ENCODE data around the gene CETN1.
A peak's percentile ranks its signal among the peaks of the same experiment; 100 is the strongest.

The CETN1 gene

GRCh38 chr18:580154-580553 is at the start of gene CETN1:
Gene CETN1, plus strand, starts transcription at chr18:580380. Its CDS starts 29 bp downstream, at chr18:580409.
- H3K9me3 ChIP-seq (ENCODE audit: control insufficient read depth, insufficient read depth, low read depth, low read length), result no peaks in the 10 kb centered on the region
- POLR2A ChIA-PET, result no interaction called here
- H3K4me3 ChIP-seq (ENCODE audit: low read depth, low read length), result no peak within 1 kb of the TSS
- no peak within 1 kb of the TSS for H3K27ac ChIP-seq (ENCODE audit: extremely low read depth, low read depth, low read length)
- H3K4me1 ChIP-seq (ENCODE audit: control insufficient read depth, insufficient read depth, low read length), result no peaks in the 10 kb centered on the region
- CTCF ChIA-PET, result interaction anchor here (0.6 to 0.7 kb wide), 2 partner anchors 65 to 248 kb away, joined by 3 read pairs; no protein-coding TSS in a partner anchor
- TF ChIP-seq SCRT1 (tag by site-specific recombination; IDR thresholded peaks at IDR 0.05; ENCODE audit: borderline replicate concordance) (no peak), ZIC2 (tag by site-specific recombination; IDR thresholded peaks at IDR 0.05) (no peak)
- no peaks in the 10 kb centered on the region for H3K36me3 ChIP-seq (ENCODE audit: control insufficient read depth in 2 of 2, insufficient read depth in 1 of 2, low read length in 2 of 2)

- no peaks in the 10 kb centered on the region for H3K4me1 ChIP-seq (ENCODE audit: control insufficient read depth, insufficient read depth, low read length)
- no peaks in the 10 kb centered on the region for H3K36me3 ChIP-seq (ENCODE audit: control insufficient read depth in 2 of 2, insufficient read depth in 1 of 2, low read length in 2 of 2)
- no peak overlapping the region for H3K27ac ChIP-seq (ENCODE audit: extremely low read depth, low read depth, low read length)
- H3K4me3 ChIP-seq (ENCODE audit: low read depth, low read length), result no peak overlapping the region
- CTCF ChIA-PET, result no interaction called here
- TF ChIP-seq ZBTB7A (tag by site-specific recombination; IDR thresholded peaks at IDR 0.05; ENCODE audit: low read depth) (no peak), KLF1 (tag by site-specific recombination; IDR thresholded peaks at IDR 0.05) (peak; percentile 81), ZNF692 (tag by site-specific recombination; IDR thresholded peaks at IDR 0.05) (no peak), ZNF302 (tag by site-specific recombination; IDR thresholded peaks at IDR 0.05; ENCODE audit: low read depth) (no peak), ZNF658 (tag by site-specific recombination; IDR thresholded peaks at IDR 0.05) (no peak), ZNF391 (tag by site-specific recombination; IDR thresholded peaks at IDR 0.05; ENCODE audit: borderline replicate concordance, low read depth) (no peak), ZNF639 (tag by site-specific recombination; IDR thresholded peaks at IDR 0.05) (no peak), ZNF501 (tag by site-specific recombination; IDR thresholded peaks at IDR 0.05) (no peak)
- POLR2A ChIA-PET, result no interaction called here
- no peaks in the 10 kb centered on the region for H3K9me3 ChIP-seq (ENCODE audit: control insufficient read depth, insufficient read depth, low read depth, low read length)
Measured at GRCh38 chr18:532018-532417, 48.2 kb upstream of the CETN1 start.

GRCh38 chr18:532632-533031 is 47.5 kb upstream of the CETN1 start:
- H3K27ac ChIP-seq (ENCODE audit: extremely low read depth, low read depth, low read length), result no peak overlapping the region
- CTCF ChIA-PET, result no interaction called here
- no peaks in the 10 kb centered on the region for H3K9me3 ChIP-seq (ENCODE audit: control insufficient read depth, insufficient read depth, low read depth, low read length)
- no peaks in the 10 kb centered on the region for H3K36me3 ChIP-seq (ENCODE audit: control insufficient read depth in 2 of 2, insufficient read depth in 1 of 2, low read length in 2 of 2)
- TF ChIP-seq ZNF830 (tag by site-specific recombination; IDR thresholded peaks at IDR 0.05; ENCODE audit: low read depth) (no peak), BCL11A (tag by site-specific recombination; IDR thresholded peaks at IDR 0.05; ENCODE audit: low read depth) (no peak), PBX3 (CRISPR knock-in tag; IDR thresholded peaks at IDR 0.05) (no peak), GLIS2 (tag by site-specific recombination; IDR thresholded peaks at IDR 0.05) (no peak), ZNF639 (tag by site-specific recombination; IDR thresholded peaks at IDR 0.05) (no peak), ZNF311 (tag by site-specific recombination; IDR thresholded peaks at IDR 0.05; ENCODE audit: borderline replicate concordance) (no peak), ZNF433 (tag by site-specific recombination; IDR thresholded peaks at IDR 0.05; ENCODE audit: low read depth) (no peak), REPIN1 (tag by site-specific recombination; IDR thresholded peaks at IDR 0.05; ENCODE audit: low read depth) (no peak), ZNF654 (tag by site-specific recombination; IDR thresholded peaks at IDR 0.05; ENCODE audit: low read depth) (no peak), ZNF341 (tag by site-specific recombination; IDR thresholded peaks at IDR 0.05; ENCODE audit: low read depth) (no peak), ZBTB49 (tag by site-specific recombination; IDR thresholded peaks at IDR 0.05; ENCODE audit: low read depth) (no peak), ZNF211 (tag by site-specific recombination; IDR thresholded peaks at IDR 0.05; ENCODE audit: low read depth) (no peak), ZNF48 (tag by site-specific recombination; IDR thresholded peaks at IDR 0.05) (no peak), KLF16 (tag by site-specific recombination; IDR thresholded peaks at IDR 0.05) (no peak), ZNF626 (tag by site-specific recombination; IDR thresholded peaks at IDR 0.05) (no peak)
- no peak overlapping the region for H3K4me3 ChIP-seq (ENCODE audit: low read depth, low read length)
- POLR2A ChIA-PET, result no interaction called here
- H3K4me1 ChIP-seq (ENCODE audit: control insufficient read depth, insufficient read depth, low read length), result no peaks in the 10 kb centered on the region
